H9 (cell line): Measurements from ENCODE around the gene CMYA5. TPM values are rescaled to one million over a fixed set of nuclear protein-coding genes. Genes with fewer than 3 reads are reported as not detected.

Source experiments
- DNase-seq: peaks from one replicate; pipeline ENCODE4 v3.0.0-alpha.2; 2017
- H2AFZ ChIP-seq: one replicate; pipeline ENCODE4 v1.6.1; 2013; ENCODE audit warnings: mild to moderate bottlenecking, low read length, control low read depth, moderate library complexity
- H2AK5ac ChIP-seq: 2 replicates; pipeline ENCODE4 v1.6.1; 2013; ENCODE audit warnings: low read length, control low read depth, mixed read lengths; ENCODE audit not compliant: insufficient read length
- H2BK120ac ChIP-seq: one replicate; pipeline ENCODE4 v1.6.1; 2013; ENCODE audit warnings: low read depth, mild to moderate bottlenecking, low read length, control low read depth, inconsistent platforms; ENCODE audit not compliant: poor library complexity, severe bottlenecking
- H2BK12ac ChIP-seq: 2 replicates; pipeline ENCODE4 v1.6.1; 2013; ENCODE audit warnings: low read length, control low read depth, mixed read lengths, low read depth; ENCODE audit not compliant: insufficient read length
- H2BK15ac ChIP-seq: 2 replicates; pipeline ENCODE4 v1.6.1; 2013; ENCODE audit warnings: low read depth, low read length, control low read depth
- H2BK20ac ChIP-seq: one replicate; pipeline ENCODE4 v1.6.1; 2013; ENCODE audit warnings: low read depth, mild to moderate bottlenecking, low read length, control low read depth, inconsistent platforms; ENCODE audit not compliant: poor library complexity, severe bottlenecking
- H2BK5ac ChIP-seq: 2 replicates; pipeline ENCODE4 v1.6.1; 2013; ENCODE audit warnings: low read length, control low read depth, mixed read lengths; ENCODE audit not compliant: insufficient read length
- H3K14ac ChIP-seq: 2 replicates; pipeline ENCODE4 v1.6.1; 2013; ENCODE audit warnings: low read length, control low read depth; ENCODE audit not compliant: insufficient read depth
- H3K18ac ChIP-seq: 2 replicates; pipeline ENCODE4 v1.6.1; 2013; ENCODE audit warnings: low read depth, mild to moderate bottlenecking, mixed read lengths, low read length, control low read depth; ENCODE audit not compliant: insufficient read length
- H3K23ac ChIP-seq: 2 replicates; pipeline ENCODE4 v1.6.1; 2013; ENCODE audit warnings: low read length, control low read depth, mixed read lengths, low read depth; ENCODE audit not compliant: insufficient read length
- H3K23me2 ChIP-seq: 2 replicates; pipeline ENCODE4 v1.6.1; 2013; ENCODE audit warnings: low read depth, mild to moderate bottlenecking, mixed read lengths, low read length, control low read depth; ENCODE audit not compliant: insufficient read length, poor library complexity, severe bottlenecking
- H3K27ac ChIP-seq: 2 replicates; pipeline ENCODE4 v1.5.1; 2013; ENCODE audit warnings: low read length, control low read depth, mixed read lengths, low read depth; ENCODE audit not compliant: insufficient read length
- H3K27me3 ChIP-seq: 2 replicates; pipeline ENCODE4 v1.6.1; 2013; ENCODE audit warnings: low read length, control low read depth, inconsistent platforms; ENCODE audit not compliant: insufficient read depth
- H3K4ac ChIP-seq: 2 replicates; pipeline ENCODE4 v1.6.1; 2013; ENCODE audit warnings: low read depth, mild to moderate bottlenecking, control low read depth, inconsistent platforms, low read length, moderate library complexity
- H3K4me1 ChIP-seq: 2 replicates; pipeline ENCODE4 v1.6.1; 2013; ENCODE audit warnings: low read length, control low read depth, inconsistent platforms; ENCODE audit not compliant: insufficient read depth
- H3K4me2 ChIP-seq: 2 replicates; pipeline ENCODE4 v1.6.1; 2013; ENCODE audit warnings: low read length, control low read depth, mixed read lengths; ENCODE audit not compliant: insufficient read length, insufficient read depth
- H3K56ac ChIP-seq: 2 replicates; pipeline ENCODE4 v1.6.1; 2013; ENCODE audit warnings: low read depth, mild to moderate bottlenecking, mixed read lengths, low read length, control low read depth; ENCODE audit not compliant: insufficient read length
- H3K79me1 ChIP-seq: 2 replicates; pipeline ENCODE4 v1.6.1; 2013; ENCODE audit warnings: low read depth, mild to moderate bottlenecking, moderate library complexity, low read length, control low read depth, inconsistent platforms; ENCODE audit not compliant: insufficient read depth, poor library complexity, severe bottlenecking
- H3K79me2 ChIP-seq: 2 replicates; pipeline ENCODE4 v1.6.1; 2013; ENCODE audit warnings: low read length, control low read depth, inconsistent platforms; ENCODE audit not compliant: insufficient read depth
- H3K9ac ChIP-seq: 2 replicates; pipeline ENCODE4 v1.6.1; 2013; ENCODE audit warnings: low read length, control low read depth, mixed read lengths; ENCODE audit not compliant: insufficient read length; ENCODE audit errors: extremely low read depth
- H3K9me3 ChIP-seq: one replicate; pipeline ENCODE4 v1.6.1; 2013; ENCODE audit warnings: low read depth, low read length, inconsistent platforms; ENCODE audit not compliant: control insufficient read depth
- H3T11ph ChIP-seq: one replicate; pipeline ENCODE4 v1.6.1; 2013; ENCODE audit warnings: mild to moderate bottlenecking, low read length, control low read depth, inconsistent platforms
- H4K20me1 ChIP-seq: one replicate; pipeline ENCODE4 v1.6.1; 2013; ENCODE audit not compliant: control insufficient read depth, insufficient read length, insufficient read depth
- H4K5ac ChIP-seq: 2 replicates; pipeline ENCODE4 v1.6.1; 2013; ENCODE audit warnings: low read depth, mild to moderate bottlenecking, mixed read lengths, low read length, control low read depth; ENCODE audit not compliant: insufficient read length
- H4K8ac ChIP-seq: replicated peaks from 2 replicates; pipeline ENCODE4 v1.6.1; 2013; ENCODE audit warnings: low read length, control low read depth, mixed read lengths, low read depth; ENCODE audit not compliant: insufficient read length
- H4K91ac ChIP-seq: 2 replicates; pipeline ENCODE4 v1.6.1; 2013; ENCODE audit warnings: low read depth, mild to moderate bottlenecking, moderate library complexity, mixed read lengths, low read length, control low read depth; ENCODE audit not compliant: insufficient read length
- H3K27ac Mint-ChIP-seq, 3 experiments: 2 replicates in 2 of 3; 3 replicates in 1 of 3; pipeline ENCODE4 v1.8.0; 2020 to 2021; ENCODE audit warnings: mixed read lengths in 3 of 3, mild to moderate bottlenecking in 1 of 3, moderate library complexity in 1 of 3
- H3K27me3 Mint-ChIP-seq: 2 replicates; pipeline ENCODE4 v1.8.0; 2021; ENCODE audit warnings: low read depth, mild to moderate bottlenecking, moderate library complexity, mixed read lengths
- H3K36me3 Mint-ChIP-seq, 3 experiments: 2 replicates in 2 of 3; 3 replicates in 1 of 3; pipeline ENCODE4 v1.8.0; 2020 to 2021; ENCODE audit warnings: low read depth in 3 of 3, mixed read lengths in 3 of 3; ENCODE audit not compliant: insufficient read depth in 1 of 3
- H3K4me1 Mint-ChIP-seq, 2 experiments: 2 replicates each; pipeline ENCODE4 v1.8.0; 2020; ENCODE audit warnings: mixed read lengths in 2 of 2
- H3K4me3 Mint-ChIP-seq, 2 experiments: 2 replicates in 1 of 2; 3 replicates in 1 of 2; pipeline ENCODE4 v1.8.0; 2020 to 2021; ENCODE audit warnings: mild to moderate bottlenecking in 2 of 2, mixed read lengths in 2 of 2, moderate library complexity in 1 of 2
- H3K9me3 Mint-ChIP-seq, 2 experiments: 2 replicates in 1 of 2; 3 replicates in 1 of 2; pipeline ENCODE4 v1.8.0; 2020; ENCODE audit warnings: mild to moderate bottlenecking in 2 of 2, mixed read lengths in 2 of 2, moderate library complexity in 1 of 2
- WGBS: extraction: QIAGEN DNeasy Blood & Tissue Kit; methylation state at CpG from one replicate; pipeline ENCODE4 v1.1.7; 2013; ENCODE audit warnings: missing lambda C conversion rate, low lambda C conversion rate, mixed read lengths; ENCODE audit not compliant: insufficient read length; ENCODE audit errors: extremely low coverage; 5-methylcytosine and 5-hydroxymethylcytosine counted together
- total RNA-seq: library from RNA; stranded (reverse); gene quantifications from 2 replicates; pipeline ENCODE4 v1.2.1, GENCODE V29; 2021
- TF ChIP-seq, protein P1 (sequence below): fragments of 200-600 bp; sonication (generic); conservative IDR thresholded peaks from 3 replicates; pipeline ENCODE4 v1.8.0; 2021; ENCODE audit warnings: antibody characterized with exemption, mild to moderate bottlenecking

CMYA5 gene
- total RNA-seq, 1 experiment from 2014 or later: 1.8 TPM

DNA sequence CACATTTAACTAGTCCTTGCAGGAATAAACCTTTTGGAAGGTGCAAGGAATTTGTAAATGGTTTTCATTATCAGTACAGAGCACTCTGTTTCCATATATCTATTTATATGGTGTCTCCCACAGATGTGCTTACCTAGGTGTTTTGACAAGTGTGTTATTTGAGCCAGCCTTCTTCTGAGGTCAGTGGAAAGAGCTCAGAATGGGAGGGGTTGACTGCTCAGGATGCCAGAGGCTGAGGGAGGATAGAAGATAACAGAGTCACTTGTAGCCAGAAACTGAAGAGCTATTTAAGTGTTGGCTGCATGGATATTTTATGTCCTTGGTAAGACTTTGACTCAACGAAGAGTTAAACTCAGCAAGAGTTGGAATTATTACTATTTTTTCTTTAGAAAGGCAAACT lies 5.0 kb downstream of the CMYA5 start:
- DNase-seq: no peak
- Histone ChIP-seq H3K9ac (no peak overlapping the region), H3T11ph (no peak overlapping the region), H2BK120ac (no peak overlapping the region), H3K23ac (no peak overlapping the region), H3K23me2 (peaks cover 6% of the 10 kb centered on the region), H3K18ac (no peak overlapping the region), H3K79me1 (no peaks in the 10 kb centered on the region), H2BK12ac (no peak overlapping the region), H3K9me3 (no peaks in the 10 kb centered on the region), H4K5ac (no peak overlapping the region), H4K20me1 (no peaks in the 10 kb centered on the region), H2BK20ac (no peak overlapping the region), H3K4ac (no peak overlapping the region), H3K79me2 (no peaks in the 10 kb centered on the region), H2BK15ac (no peak overlapping the region), H4K91ac (no peak overlapping the region), H3K56ac (no peak overlapping the region), H4K8ac (no peak overlapping the region), H3K27me3 (no peaks in the 10 kb centered on the region), H3K4me2 (no peak overlapping the region), H3K4me1 (no peaks in the 10 kb centered on the region), H2AFZ (no peak overlapping the region), H3K27ac (no peak overlapping the region), H2BK5ac (no peak overlapping the region), H3K14ac (no peak overlapping the region), H2AK5ac (no peak overlapping the region)
- H3K27me3 Mint-ChIP-seq: peaks cover 10% of the 10 kb centered on the region
- TF ChIP-seq, protein P1, sequence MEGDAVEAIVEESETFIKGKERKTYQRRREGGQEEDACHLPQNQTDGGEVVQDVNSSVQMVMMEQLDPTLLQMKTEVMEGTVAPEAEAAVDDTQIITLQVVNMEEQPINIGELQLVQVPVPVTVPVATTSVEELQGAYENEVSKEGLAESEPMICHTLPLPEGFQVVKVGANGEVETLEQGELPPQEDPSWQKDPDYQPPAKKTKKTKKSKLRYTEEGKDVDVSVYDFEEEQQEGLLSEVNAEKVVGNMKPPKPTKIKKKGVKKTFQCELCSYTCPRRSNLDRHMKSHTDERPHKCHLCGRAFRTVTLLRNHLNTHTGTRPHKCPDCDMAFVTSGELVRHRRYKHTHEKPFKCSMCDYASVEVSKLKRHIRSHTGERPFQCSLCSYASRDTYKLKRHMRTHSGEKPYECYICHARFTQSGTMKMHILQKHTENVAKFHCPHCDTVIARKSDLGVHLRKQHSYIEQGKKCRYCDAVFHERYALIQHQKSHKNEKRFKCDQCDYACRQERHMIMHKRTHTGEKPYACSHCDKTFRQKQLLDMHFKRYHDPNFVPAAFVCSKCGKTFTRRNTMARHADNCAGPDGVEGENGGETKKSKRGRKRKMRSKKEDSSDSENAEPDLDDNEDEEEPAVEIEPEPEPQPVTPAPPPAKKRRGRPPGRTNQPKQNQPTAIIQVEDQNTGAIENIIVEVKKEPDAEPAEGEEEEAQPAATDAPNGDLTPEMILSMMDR: no peak
- peak overlapping the region in 1 of 3 experiments; percentile 76; a peak in 1 of 7 replicates for H3K27ac Mint-ChIP-seq
- no CpG with 5 or more reads among the region's 1 CpG for WGBS
- peaks cover 0 to 8% of the 10 kb centered on the region in 2 experiments; a peak in 3 of 5 replicates for H3K9me3 Mint-ChIP-seq
- peaks cover 24 to 25% of the 10 kb centered on the region in 2 experiments for H3K4me1 Mint-ChIP-seq
- H3K4me3 Mint-ChIP-seq: no peak overlapping the region
- H3K36me3 Mint-ChIP-seq: peaks cover 0 to 8% (median 7%) of the 10 kb centered on the region in 3 experiments; a peak in 4 of 7 replicates
